K562 (cell line): ENCODE data around the gene CD14. TPM values are rescaled to one million over a fixed set of nuclear protein-coding genes. Genes with fewer than 3 reads are reported as not detected.

Experiments
- CBX2 ChIP-seq: fragments of 200-600 bp; sonication (generic); IDR thresholded peaks from one replicate; pipeline ENCODE4 v1.6.1; 2012; ENCODE audit warnings: mild to moderate bottlenecking, low read length, inconsistent platforms; ENCODE audit not compliant: insufficient read depth, poor library complexity, severe bottlenecking
- CCNT2 ChIP-seq: IDR thresholded peaks from 2 replicates; pipeline ENCODE4 v1.6.1; 2011; ENCODE audit warnings: borderline replicate concordance, low read depth, mild to moderate bottlenecking, moderate library complexity, mixed read lengths, low read length; ENCODE audit not compliant: insufficient read length; ENCODE audit errors: extremely low read depth
- FOXA1 ChIP-seq: fragments of 450-650 bp; IDR thresholded peaks from 2 replicates; pipeline ENCODE4 v1.6.1; 2016; ENCODE audit warnings: mild to moderate bottlenecking, borderline replicate concordance
- HDGF ChIP-seq: fragments of 450-650 bp; IDR thresholded peaks from 2 replicates; pipeline ENCODE4 v1.6.1; 2016
- ILK ChIP-seq: fragments of 450-650 bp; IDR thresholded peaks from 2 replicates; pipeline ENCODE4 v1.6.1; 2016; ENCODE audit warnings: missing genetic modification characterization, low read depth, mild to moderate bottlenecking, missing compliant biosample characterization, moderate library complexity, borderline replicate concordance
- MTA3 ChIP-seq: fragments of 450-650 bp; formaldehyde crosslinking; IDR thresholded peaks from 2 replicates; pipeline ENCODE4 v1.6.1; 2017; ENCODE audit warnings: mild to moderate bottlenecking, borderline replicate concordance
- NBN ChIP-seq: fragments of 450-650 bp; IDR thresholded peaks from 2 replicates; pipeline ENCODE4 v1.6.1; 2016; ENCODE audit warnings: low read depth, mild to moderate bottlenecking
- NCOA4 ChIP-seq: fragments of 450-650 bp; IDR thresholded peaks from 2 replicates; pipeline ENCODE4 v1.6.1; 2018; ENCODE audit warnings: mild to moderate bottlenecking; ENCODE audit not compliant: partially characterized antibody
- PTTG1 ChIP-seq: fragments of 450-650 bp; IDR thresholded peaks from 2 replicates; pipeline ENCODE4 v1.6.1; 2016; ENCODE audit warnings: low read depth, mild to moderate bottlenecking, missing genetic modification characterization, missing compliant biosample characterization
- SNIP1 ChIP-seq: fragments of 450-650 bp; IDR thresholded peaks from 2 replicates; pipeline ENCODE4 v1.7.1; 2017; ENCODE audit warnings: low read depth, mild to moderate bottlenecking
- TOE1 ChIP-seq, 2 experiments: fragments of 450-650 bp in 1 of 2; sonication (generic) in 1 of 2; formaldehyde crosslinking in 1 of 2; IDR thresholded peaks; 2 replicates each; pipeline versions ENCODE4 v1.7.1 to v1.8.0; 2016 to 2022; ENCODE audit warnings: borderline replicate concordance in 2 of 2, mild to moderate bottlenecking in 2 of 2, antibody characterized with exemption in 1 of 2, inconsistent platforms in 1 of 2, low read depth in 1 of 2, missing genetic modification reagents in 1 of 2, moderate library complexity in 1 of 2
- ZNF408 ChIP-seq: fragments of 250-450 bp; sonication (Bioruptor Pico); IDR thresholded peaks from 2 replicates; pipeline ENCODE4 v1.4.0; 2020; ENCODE audit warnings: low read depth, mild to moderate bottlenecking, moderate library complexity
- ZNF785 ChIP-seq: fragments of 250-450 bp; sonication (Bioruptor Pico); IDR thresholded peaks from 2 replicates; pipeline ENCODE4 v1.4.0; 2020; ENCODE audit warnings: mild to moderate bottlenecking
- polyA plus RNA-seq, 8 experiments: library from polyadenylated mRNA; depleted of rRNA in 4 of 8; stranded (reverse) in 5 of 8; unstranded in 3 of 8; fragments of >200 nt; fragmentation: Nextera tagmentation in 2 of 8; fragmentation: Illumina TruSeq in 1 of 8; extraction: Ambion mirVana in 2 of 8; extraction: Trizol in 1 of 8; gene quantifications; 2 replicates each; pipeline versions ENCODE4 v1.2.1 to v1.2.3, GENCODE V29; 2011 to 2014; ENCODE audit warnings: inconsistent platforms in 1 of 8, missing spikeins in 1 of 8
- total RNA-seq, 7 experiments: library from RNA; depleted of rRNA in 6 of 7; stranded (reverse); fragments of >200 nt in 6 of 7; fragmentation: Illumina TruSeq in 2 of 7; extraction: Trizol in 2 of 7; gene quantifications; 2 replicates each; pipeline versions ENCODE4 v1.2.1 to v1.2.3, GENCODE V29; 2011 to 2021; ENCODE audit warnings: low replicate concordance in 1 of 7
- TF ChIP-seq, protein P1 (sequence below): fragments of 450-650 bp; formaldehyde crosslinking; conservative IDR thresholded peaks from 2 replicates; pipeline ENCODE4 v1.4.0; 2022; ENCODE audit warnings: mild to moderate bottlenecking, missing genetic modification characterization
- TF ChIP-seq, protein P2 (sequence below): fragments of 250-450 bp; sonication (Bioruptor Pico); IDR thresholded peaks from 2 replicates; pipeline ENCODE4 v1.5.0; 2021; ENCODE audit warnings: mild to moderate bottlenecking, borderline replicate concordance
- TF ChIP-seq, protein P3 (sequence below), 3 experiments: fragments of 200-800 bp in 1 of 3; sonication (Bioruptor generic) in 1 of 3; sonication (generic) in 1 of 3; formaldehyde crosslinking in 1 of 3; IDR thresholded peaks; 2 replicates each; pipeline versions ENCODE4 v1.6.1 to v1.8.0; 2016 to 2022; ENCODE audit warnings: mild to moderate bottlenecking in 2 of 3, missing compliant biosample characterization in 2 of 3, missing genetic modification characterization in 2 of 3, missing genetic modification reagents in 1 of 3
- TF ChIP-seq, protein P4 (sequence below), 2 experiments: fragments of 250-450 bp in 1 of 2; fragments of 450-650 bp in 1 of 2; sonication (Bioruptor Pico) in 1 of 2; IDR thresholded peaks; 2 replicates each; pipeline versions ENCODE4 v1.6.1 to v1.8.0; 2016 to 2021; ENCODE audit warnings: mild to moderate bottlenecking in 2 of 2, moderate library complexity in 2 of 2, missing compliant biosample characterization in 1 of 2, missing genetic modification characterization in 1 of 2
- TF ChIP-seq, protein P5 (sequence below): fragments of 450-650 bp; formaldehyde crosslinking; IDR thresholded peaks from 2 replicates; pipeline ENCODE4 v1.4.0; 2020; ENCODE audit warnings: mild to moderate bottlenecking, moderate library complexity

The CD14 gene
- total and polyA plus RNA-seq, 9 of the 15 experiments (the other 6 are each of a cell fraction or from before 2014, with no cell fraction given) = 0.07 to 0.47 (median 0.14) TPM; not detected in 2

DNA sequence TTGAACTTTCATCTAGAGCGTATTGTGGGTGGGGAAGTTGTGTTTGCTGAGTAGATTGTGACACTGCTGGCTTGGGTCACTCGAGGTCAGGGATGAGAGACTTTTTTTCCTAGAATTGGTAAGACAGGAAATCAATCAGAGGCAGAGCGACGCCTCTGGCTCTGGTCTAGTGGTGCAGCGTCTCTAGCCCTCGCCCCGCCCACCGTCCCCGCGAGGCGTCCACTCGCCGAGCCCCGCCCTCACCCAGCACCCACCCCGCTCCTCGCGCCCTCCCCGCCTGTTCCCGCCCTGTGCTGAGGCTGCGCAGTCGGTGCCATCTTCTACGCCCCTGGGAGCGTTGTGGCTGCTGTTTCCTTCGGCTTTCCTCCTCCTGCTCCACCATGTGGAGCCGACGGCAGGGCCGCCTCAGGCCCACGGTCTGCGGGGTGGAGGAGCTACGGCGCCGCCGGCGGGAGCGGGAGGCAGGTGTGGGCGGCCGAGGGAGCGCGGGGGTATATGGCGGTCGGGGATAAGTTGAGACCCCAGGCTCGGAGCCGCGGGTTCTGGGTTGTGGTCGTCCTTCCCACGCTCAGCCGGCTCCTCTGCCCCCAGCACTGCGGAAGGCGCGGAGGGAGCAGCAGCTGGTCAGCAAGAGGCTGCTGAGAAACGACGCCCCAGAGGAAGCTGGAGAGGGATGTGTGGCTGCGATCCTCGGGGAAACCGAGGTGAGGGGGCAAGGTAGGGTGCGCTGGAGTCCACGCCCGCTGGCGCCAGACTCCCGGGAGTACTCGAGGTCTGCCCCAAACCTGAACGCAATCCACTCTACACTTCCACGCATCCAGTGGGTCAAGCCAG is 6.4 kb upstream of the CD14 start, which contains the start of gene TMCO6 (continued):
- TF ChIP-seq, protein P1, sequence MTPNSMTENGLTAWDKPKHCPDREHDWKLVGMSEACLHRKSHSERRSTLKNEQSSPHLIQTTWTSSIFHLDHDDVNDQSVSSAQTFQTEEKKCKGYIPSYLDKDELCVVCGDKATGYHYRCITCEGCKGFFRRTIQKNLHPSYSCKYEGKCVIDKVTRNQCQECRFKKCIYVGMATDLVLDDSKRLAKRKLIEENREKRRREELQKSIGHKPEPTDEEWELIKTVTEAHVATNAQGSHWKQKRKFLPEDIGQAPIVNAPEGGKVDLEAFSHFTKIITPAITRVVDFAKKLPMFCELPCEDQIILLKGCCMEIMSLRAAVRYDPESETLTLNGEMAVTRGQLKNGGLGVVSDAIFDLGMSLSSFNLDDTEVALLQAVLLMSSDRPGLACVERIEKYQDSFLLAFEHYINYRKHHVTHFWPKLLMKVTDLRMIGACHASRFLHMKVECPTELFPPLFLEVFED (CRISPR knock-in tag) = no peak
- TF ChIP-seq, protein P2, sequence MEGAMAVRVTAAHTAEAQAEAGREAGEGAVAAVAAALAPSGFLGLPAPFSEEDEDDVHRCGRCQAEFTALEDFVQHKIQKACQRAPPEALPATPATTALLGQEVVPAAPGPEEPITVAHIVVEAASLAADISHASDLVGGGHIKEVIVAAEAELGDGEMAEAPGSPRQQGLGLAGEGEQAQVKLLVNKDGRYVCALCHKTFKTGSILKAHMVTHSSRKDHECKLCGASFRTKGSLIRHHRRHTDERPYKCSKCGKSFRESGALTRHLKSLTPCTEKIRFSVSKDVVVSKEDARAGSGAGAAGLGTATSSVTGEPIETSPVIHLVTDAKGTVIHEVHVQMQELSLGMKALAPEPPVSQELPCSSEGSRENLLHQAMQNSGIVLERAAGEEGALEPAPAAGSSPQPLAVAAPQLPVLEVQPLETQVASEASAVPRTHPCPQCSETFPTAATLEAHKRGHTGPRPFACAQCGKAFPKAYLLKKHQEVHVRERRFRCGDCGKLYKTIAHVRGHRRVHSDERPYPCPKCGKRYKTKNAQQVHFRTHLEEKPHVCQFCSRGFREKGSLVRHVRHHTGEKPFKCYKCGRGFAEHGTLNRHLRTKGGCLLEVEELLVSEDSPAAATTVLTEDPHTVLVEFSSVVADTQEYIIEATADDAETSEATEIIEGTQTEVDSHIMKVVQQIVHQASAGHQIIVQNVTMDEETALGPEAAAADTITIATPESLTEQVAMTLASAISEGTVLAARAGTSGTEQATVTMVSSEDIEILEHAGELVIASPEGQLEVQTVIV (CRISPR knock-in tag) = no peak
- TF ChIP-seq TOE1 (IDR thresholded peaks at IDR 0.05; ENCODE audit: borderline replicate concordance) (peak; percentile 30; the same call in 1 of the 2 replicates), TOE1 (CRISPR knock-in tag; IDR thresholded peaks at IDR 0.05; ENCODE audit: borderline replicate concordance, low read depth) (no peak), ZNF785 (CRISPR knock-in tag) (no peak), FOXA1 (no peak), PTTG1 (no peak), MTA3 (no peak), CBX2 (no peak), CCNT2 (peak; percentile 87), SNIP1 (no peak), ILK (tag) (no peak), NBN (peak; percentile 63; the same call in 1 of the 2 replicates), HDGF (no peak), ZNF408 (CRISPR knock-in tag) (no peak), NCOA4 (no peak)
- TF ChIP-seq, protein P3, sequence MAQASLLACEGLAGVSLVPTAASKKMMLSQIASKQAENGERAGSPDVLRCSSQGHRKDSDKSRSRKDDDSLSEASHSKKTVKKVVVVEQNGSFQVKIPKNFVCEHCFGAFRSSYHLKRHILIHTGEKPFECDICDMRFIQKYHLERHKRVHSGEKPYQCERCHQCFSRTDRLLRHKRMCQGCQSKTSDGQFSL (CRISPR knock-in tag; IDR thresholded peaks at IDR 0.05) = no peak
- TF ChIP-seq, protein P3 (tag; IDR thresholded peaks at IDR 0.05) = no peak
- TF ChIP-seq, protein P4, sequence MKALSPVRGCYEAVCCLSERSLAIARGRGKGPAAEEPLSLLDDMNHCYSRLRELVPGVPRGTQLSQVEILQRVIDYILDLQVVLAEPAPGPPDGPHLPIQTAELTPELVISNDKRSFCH (CRISPR knock-in tag; IDR thresholded peaks at IDR 0.05) = no peak
- TF ChIP-seq, protein P4 (tag; IDR thresholded peaks at IDR 0.05) = peak; percentile 78; the same call in 1 of the 2 replicates
- TF ChIP-seq, protein P5, sequence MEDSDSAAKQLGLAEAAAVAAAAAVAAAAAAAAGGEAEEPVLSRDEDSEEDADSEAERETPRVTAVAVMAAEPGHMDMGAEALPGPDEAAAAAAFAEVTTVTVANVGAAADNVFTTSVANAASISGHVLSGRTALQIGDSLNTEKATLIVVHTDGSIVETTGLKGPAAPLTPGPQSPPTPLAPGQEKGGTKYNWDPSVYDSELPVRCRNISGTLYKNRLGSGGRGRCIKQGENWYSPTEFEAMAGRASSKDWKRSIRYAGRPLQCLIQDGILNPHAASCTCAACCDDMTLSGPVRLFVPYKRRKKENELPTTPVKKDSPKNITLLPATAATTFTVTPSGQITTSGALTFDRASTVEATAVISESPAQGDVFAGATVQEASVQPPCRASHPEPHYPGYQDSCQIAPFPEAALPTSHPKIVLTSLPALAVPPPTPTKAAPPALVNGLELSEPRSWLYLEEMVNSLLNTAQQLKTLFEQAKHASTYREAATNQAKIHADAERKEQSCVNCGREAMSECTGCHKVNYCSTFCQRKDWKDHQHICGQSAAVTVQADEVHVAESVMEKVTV (CRISPR knock-in tag) = no peak
